Peyer's patch (tissue), 4 donors: Measurements from ENCODE around the gene INKA2. TPM values are rescaled to one million over a fixed set of nuclear protein-coding genes. Genes with fewer than 3 reads are reported as not detected.

Experiments
- small RNA-seq, 2 donors: library from RNA; depleted of rRNA; stranded (forward); fragments of <200 nt; gene quantifications; one replicate each; pipeline ENCODE3, GENCODE V24; 2016
- total RNA-seq, 4 donors: library from RNA; depleted of rRNA; stranded (reverse); fragments of >200 nt; gene quantifications; one replicate each; pipeline ENCODE4 v1.1.0, GENCODE V29; 2016

INKA2 gene
- total RNA-seq, 4 donors from 2014 or later, result 0.88 to 2.3 (median 2.0) TPM; not detected in 1

Small RNAs within 50 kb of the gene (small RNA-seq; reads per million reads assigned to genes)
- 0 reads per million in 2 donors for gene INKA2

Other genes with a start within 250 kb of the INKA2 start
- 10 to 100 TPM in 1 of 4 donors, 1 to 10 TPM in 2, not detected in 1; 2.3 to 14.9 (median 4.7) TPM for gene ADORA3, start 235.8 kb downstream of the INKA2 start, total RNA-seq
- gene TMIGD3, start 235.8 kb downstream of the INKA2 start, total RNA-seq, result 10 to 100 TPM in 1 of 4 donors, 1 to 10 TPM in 2, not detected in 1; 2.1 to 27.2 (median 6.4) TPM
- 10 to 100 TPM; 16.5 to 66.0 (median 46.2) TPM for gene RAP1A, start 119.6 kb downstream of the INKA2 start, total RNA-seq
- 10 to 100 TPM; 13.5 to 34.7 (median 22.5) TPM for gene DDX20, start 16.5 kb upstream of the INKA2 start, total RNA-seq